Astrocyte (in vitro differentiated cells and primary cell): ENCODE data around the gene BNIP5. TPM values are rescaled to one million over a fixed set of nuclear protein-coding genes. Genes with fewer than 3 reads are reported as not detected.

ENCODE experiments used
- DNase-seq: peaks from one replicate; pipeline ENCODE4 v3.0.0-alpha.2; 2010; ENCODE audit warnings: low read depth
- FAIRE-seq: peaks from 2 replicates; lab custom pipeline; 2011; peaks lifted over from hg19 to GRCh38; lab: Jason Lieb, UNC
- H2AFZ ChIP-seq: 2 replicates; pipeline ENCODE4 v1.6.0; 2012; ENCODE audit warnings: low read depth, low read length, inconsistent platforms
- H3K27ac ChIP-seq: 2 replicates; pipeline ENCODE4 v1.5.1; 2011; ENCODE audit warnings: low read depth, low read length, inconsistent platforms
- H3K27me3 ChIP-seq: 2 replicates; pipeline ENCODE4 v1.6.0; 2011; ENCODE audit warnings: low read length, inconsistent platforms; ENCODE audit not compliant: insufficient read depth
- H3K36me3 ChIP-seq: 2 replicates; pipeline ENCODE4 v1.5.1; 2011; ENCODE audit warnings: low read length, inconsistent platforms; ENCODE audit not compliant: insufficient read depth
- H3K4me1 ChIP-seq: 2 replicates; pipeline ENCODE4 v1.5.1; 2011; ENCODE audit warnings: low read length, inconsistent platforms; ENCODE audit not compliant: insufficient read depth
- H3K4me2 ChIP-seq: 2 replicates; pipeline ENCODE4 v1.6.0; 2012; ENCODE audit warnings: low read length, inconsistent platforms
- H3K4me3 ChIP-seq: 2 replicates; pipeline ENCODE4 v1.5.1; 2011; ENCODE audit warnings: low read depth, mild to moderate bottlenecking, low read length, inconsistent platforms; ENCODE audit not compliant: insufficient read depth
- H3K79me2 ChIP-seq: 2 replicates; pipeline ENCODE4 v1.6.0; 2012; ENCODE audit warnings: mild to moderate bottlenecking, low read length, inconsistent platforms; ENCODE audit not compliant: insufficient read depth
- H3K9ac ChIP-seq: 2 replicates; pipeline ENCODE4 v1.6.0; 2012; ENCODE audit warnings: mild to moderate bottlenecking, low read length, inconsistent platforms
- H3K9me3 ChIP-seq: 2 replicates; pipeline ENCODE4 v1.5.1; 2012; ENCODE audit warnings: low read depth, mild to moderate bottlenecking, low read length, inconsistent platforms; ENCODE audit not compliant: insufficient read depth
- H4K20me1 ChIP-seq: 2 replicates; pipeline ENCODE4 v1.6.0; 2012; ENCODE audit warnings: low read length, inconsistent platforms; ENCODE audit not compliant: insufficient read depth
- H3K27ac Mint-ChIP-seq: one replicate; pipeline ENCODE4 v1.8.0; 2021; ENCODE audit warnings: mild to moderate bottlenecking, mixed read lengths; ENCODE audit not compliant: unreplicated experiment
- H3K27me3 Mint-ChIP-seq: one replicate; pipeline ENCODE4 v1.8.0; 2021; ENCODE audit warnings: low read depth, mixed read lengths; ENCODE audit not compliant: unreplicated experiment
- H3K36me3 Mint-ChIP-seq: one replicate; pipeline ENCODE4 v1.8.0; 2021; ENCODE audit warnings: low read depth, mixed read lengths; ENCODE audit not compliant: unreplicated experiment
- H3K4me1 Mint-ChIP-seq: one replicate; pipeline ENCODE4 v1.8.0; 2021; ENCODE audit warnings: low read depth, mixed read lengths; ENCODE audit not compliant: unreplicated experiment
- H3K4me3 Mint-ChIP-seq: one replicate; pipeline ENCODE4 v1.8.0; 2021; ENCODE audit warnings: mild to moderate bottlenecking, moderate library complexity, mixed read lengths; ENCODE audit not compliant: unreplicated experiment
- H3K9me3 Mint-ChIP-seq: one replicate; pipeline ENCODE4 v1.8.0; 2021; ENCODE audit warnings: mild to moderate bottlenecking, mixed read lengths; ENCODE audit not compliant: unreplicated experiment
- CTCF ChIP-seq: IDR thresholded peaks from 2 replicates; pipeline ENCODE4 v1.5.1; 2011; ENCODE audit warnings: low read depth, mild to moderate bottlenecking, inconsistent platforms, low read length, moderate library complexity; ENCODE audit not compliant: insufficient read depth
- EZH2 ChIP-seq: IDR thresholded peaks from 2 replicates; pipeline ENCODE4 v1.6.1; 2012; ENCODE audit warnings: mild to moderate bottlenecking, low read length, inconsistent platforms; ENCODE audit not compliant: insufficient read depth
- total RNA-seq: library from RNA; stranded (reverse); gene quantifications from 2 replicates; pipeline ENCODE4 v1.2.1, GENCODE V29; 2021

Gene BNIP5
- total RNA-seq, 1 donor from 2014 or later, result not detected

GRCh38 chr6:36362551-36363370 is 26.1 kb upstream of the BNIP5 start:
- FAIRE-seq (no peak), DNase-seq (no peak)
- Histone ChIP-seq H3K4me3 (no peak overlapping the region), H3K79me2 (no peaks in the 10 kb centered on the region), H3K27me3 (no peaks in the 10 kb centered on the region), H4K20me1 (no peaks in the 10 kb centered on the region), H3K27ac (no peak overlapping the region), H3K9me3 (no peaks in the 10 kb centered on the region), H2AFZ (no peak overlapping the region), H3K4me2 (no peak overlapping the region), H3K36me3 (no peaks in the 10 kb centered on the region), H3K4me1 (peaks cover 19% of the 10 kb centered on the region), H3K9ac (no peak overlapping the region)
- H3K4me3 Mint-ChIP-seq, result no peak overlapping the region
- H3K27ac Mint-ChIP-seq, result no peak overlapping the region
- H3K27me3 Mint-ChIP-seq, result peaks cover 7% of the 10 kb centered on the region
- H3K4me1 Mint-ChIP-seq, result peaks cover 15% of the 10 kb centered on the region
- TF ChIP-seq EZH2 (no peak), CTCF (no peak)
- H3K36me3 Mint-ChIP-seq, result no peaks in the 10 kb centered on the region
- peaks cover 2% of the 10 kb centered on the region for H3K9me3 Mint-ChIP-seq

- Histone ChIP-seq H3K4me2 (no peak overlapping the region), H3K36me3 (no peaks in the 10 kb centered on the region), H3K4me3 (no peak overlapping the region), H4K20me1 (no peaks in the 10 kb centered on the region), H3K9me3 (no peaks in the 10 kb centered on the region), H2AFZ (no peak overlapping the region), H3K9ac (no peak overlapping the region), H3K4me1 (peaks cover 19% of the 10 kb centered on the region), H3K27me3 (no peaks in the 10 kb centered on the region), H3K27ac (no peak overlapping the region), H3K79me2 (no peaks in the 10 kb centered on the region)
- FAIRE-seq, result no peak
- H3K36me3 Mint-ChIP-seq, result no peaks in the 10 kb centered on the region
- DNase-seq, result no peak
- TF ChIP-seq CTCF, result no peak
- no peak for TF ChIP-seq EZH2
- peaks cover 15% of the 10 kb centered on the region for H3K4me1 Mint-ChIP-seq
- H3K9me3 Mint-ChIP-seq, result peaks cover 2% of the 10 kb centered on the region
- H3K4me3 Mint-ChIP-seq, result no peak overlapping the region
- no peak overlapping the region for H3K27ac Mint-ChIP-seq
- H3K27me3 Mint-ChIP-seq, result peaks cover 6% of the 10 kb centered on the region
Observed at GRCh38 chr6:36361071-36361470, 24.4 kb upstream of the BNIP5 start.
